Body of pancreas (tissue), 4 donors: Measurements from ENCODE around the gene C11orf86.

Source experiments
- POLR2A ChIP-seq, 3 donors: fragments of 450-650 bp; IDR thresholded peaks; one replicate each; pipeline ENCODE4 v1.6.1; 2016; ENCODE audit warnings: antibody characterized with exemption in 3 of 3, mild to moderate bottlenecking in 2 of 3
- TF ChIP-seq, protein P1 (sequence below), 7 experiments: fragments of 450-650 bp in 4 of 7; fragments of 200-600 bp in 3 of 7; sonication (generic) in 3 of 7; IDR thresholded peaks; one replicate each; pipeline ENCODE4 v1.5.1; 2016 to 2019; ENCODE audit warnings: antibody characterized with exemption in 7 of 7

DNA sequence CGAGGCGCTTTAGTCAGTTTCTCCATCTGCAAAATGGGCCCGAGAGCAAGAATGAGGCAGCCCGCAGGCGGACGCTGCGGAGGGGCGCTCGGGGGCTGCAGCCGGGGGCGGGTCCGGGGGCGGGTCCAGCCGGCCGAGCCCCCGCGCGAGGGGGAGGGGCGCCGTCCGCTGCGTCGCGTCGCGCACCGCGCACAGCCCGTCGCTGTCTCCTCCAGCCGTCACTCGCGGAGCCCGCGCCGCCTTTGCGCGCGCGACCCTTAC is 17.2 kb upstream of the C11orf86 start:
- TF ChIP-seq, protein P1, sequence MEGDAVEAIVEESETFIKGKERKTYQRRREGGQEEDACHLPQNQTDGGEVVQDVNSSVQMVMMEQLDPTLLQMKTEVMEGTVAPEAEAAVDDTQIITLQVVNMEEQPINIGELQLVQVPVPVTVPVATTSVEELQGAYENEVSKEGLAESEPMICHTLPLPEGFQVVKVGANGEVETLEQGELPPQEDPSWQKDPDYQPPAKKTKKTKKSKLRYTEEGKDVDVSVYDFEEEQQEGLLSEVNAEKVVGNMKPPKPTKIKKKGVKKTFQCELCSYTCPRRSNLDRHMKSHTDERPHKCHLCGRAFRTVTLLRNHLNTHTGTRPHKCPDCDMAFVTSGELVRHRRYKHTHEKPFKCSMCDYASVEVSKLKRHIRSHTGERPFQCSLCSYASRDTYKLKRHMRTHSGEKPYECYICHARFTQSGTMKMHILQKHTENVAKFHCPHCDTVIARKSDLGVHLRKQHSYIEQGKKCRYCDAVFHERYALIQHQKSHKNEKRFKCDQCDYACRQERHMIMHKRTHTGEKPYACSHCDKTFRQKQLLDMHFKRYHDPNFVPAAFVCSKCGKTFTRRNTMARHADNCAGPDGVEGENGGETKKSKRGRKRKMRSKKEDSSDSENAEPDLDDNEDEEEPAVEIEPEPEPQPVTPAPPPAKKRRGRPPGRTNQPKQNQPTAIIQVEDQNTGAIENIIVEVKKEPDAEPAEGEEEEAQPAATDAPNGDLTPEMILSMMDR (IDR thresholded peaks at IDR 0.05): no peak
- no peak for TF ChIP-seq POLR2A (IDR thresholded peaks at IDR 0.05)
